Mucosa of descending colon (tissue), 3 donors: ENCODE results near the gene GRB7. TPM values are rescaled to one million over a fixed set of nuclear protein-coding genes. Genes with fewer than 3 reads are reported as not detected.

Experiments
- ATAC-seq: fragments of 200-7000 bp; cut with Tn5 transposase; one replicate; pipeline ENCODE4 v1.9.1; 2020; ENCODE audit warnings: mild to moderate bottlenecking, moderate library complexity
- DNase-seq, 3 donors: peaks; one replicate each; pipeline ENCODE4 v3.0.0-alpha.2; 2020
- H3K36me3 ChIP-seq: fragments of 200-600 bp; one replicate; pipeline ENCODE4 v1.8.0; 2021; ENCODE audit warnings: low read depth, mild to moderate bottlenecking
- H3K4me1 ChIP-seq: fragments of 200-600 bp; one replicate; pipeline ENCODE4 v1.8.0; 2021; ENCODE audit warnings: low read depth, mild to moderate bottlenecking
- H3K4me3 ChIP-seq: fragments of 200-600 bp; one replicate; pipeline ENCODE4 v1.8.0; 2021; ENCODE audit warnings: mild to moderate bottlenecking
- H3K9me3 ChIP-seq: fragments of 200-600 bp; one replicate; pipeline ENCODE4 v1.8.0; 2021; ENCODE audit warnings: mild to moderate bottlenecking
- intact Hi-C, 2 donors: fragments of 100-400 bp; cut with DNase I in 1 of 2; cut with micrococcal nuclease in 1 of 2; formaldehyde crosslinking; loops; one replicate each; pipeline versions ENCODE4 v1.11.0 to v1.11.1; 2022; cut with DNase I, micrococcal nuclease
- total RNA-seq, 3 donors: library from RNA; stranded (reverse); fragmentation: NEBNext Ultra II Directional in 2 of 3; extraction: Animal tissue kit (Norgen Biotek cat#: 25700) in 2 of 3; gene quantifications; one replicate each; pipeline versions ENCODE4 v1.2.1 to v1.2.4, GENCODE V29; 2021 to 2023
- TF ChIP-seq, protein P1 (sequence below): fragments of 200-600 bp; IDR thresholded peaks from one replicate; pipeline ENCODE4 v1.8.0; 2022; ENCODE audit warnings: antibody characterized with exemption, mild to moderate bottlenecking
- donor health status: DM: no; HTN: no; CAD: no; lungs with moderate emphysema.
- donor health status: DM: no; HTN: no; CAD: no.
- donor health status: DM: no; HTN: yes; CAD: no.

The GRB7 gene
- total RNA-seq, 3 donors from 2014 or later, result 13.6 to 49.0 (median 28.0) TPM

DNA sequence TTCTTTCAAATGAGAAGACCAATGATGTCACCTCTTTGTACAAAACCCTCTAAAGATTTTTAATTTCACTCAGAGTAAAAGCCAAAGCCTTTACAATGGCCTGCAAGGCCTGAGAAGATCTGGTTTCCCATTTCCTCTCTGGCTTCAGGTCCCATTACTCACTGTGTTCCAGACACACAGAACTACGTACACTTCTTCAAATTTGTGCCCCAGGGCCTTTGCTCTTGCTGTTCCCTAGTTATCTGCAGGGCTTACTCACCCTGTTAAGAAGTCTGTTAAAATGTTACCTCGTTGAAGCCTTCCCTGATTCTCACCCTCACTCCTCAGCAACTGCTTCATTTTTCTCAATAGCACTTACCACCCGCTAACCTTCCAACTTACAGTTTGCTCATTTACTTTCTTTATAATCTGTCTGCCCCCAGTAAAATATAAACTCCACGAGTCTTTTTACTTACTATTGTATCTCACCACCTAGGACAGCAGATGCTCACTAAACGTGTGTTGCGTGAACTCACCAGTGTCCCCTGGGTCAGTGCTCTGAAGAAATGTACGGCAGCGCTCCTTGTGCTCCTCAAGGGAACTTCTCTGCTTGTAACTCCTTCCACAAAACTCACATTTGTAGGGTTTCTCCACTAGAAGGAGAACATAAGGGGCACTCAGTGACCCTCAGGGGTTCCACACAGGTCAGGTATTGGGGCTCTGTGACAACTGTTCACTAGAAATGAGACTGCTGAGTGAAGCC lies 50.2 kb downstream of the GRB7 start:
- Histone ChIP-seq H3K4me3 (no peak overlapping the region), H3K36me3 (no peaks in the 10 kb centered on the region), H3K4me1 (no peaks in the 10 kb centered on the region), H3K9me3 (no peaks in the 10 kb centered on the region)
- intact Hi-C loops, result no loop called here
- TF ChIP-seq, protein P1, sequence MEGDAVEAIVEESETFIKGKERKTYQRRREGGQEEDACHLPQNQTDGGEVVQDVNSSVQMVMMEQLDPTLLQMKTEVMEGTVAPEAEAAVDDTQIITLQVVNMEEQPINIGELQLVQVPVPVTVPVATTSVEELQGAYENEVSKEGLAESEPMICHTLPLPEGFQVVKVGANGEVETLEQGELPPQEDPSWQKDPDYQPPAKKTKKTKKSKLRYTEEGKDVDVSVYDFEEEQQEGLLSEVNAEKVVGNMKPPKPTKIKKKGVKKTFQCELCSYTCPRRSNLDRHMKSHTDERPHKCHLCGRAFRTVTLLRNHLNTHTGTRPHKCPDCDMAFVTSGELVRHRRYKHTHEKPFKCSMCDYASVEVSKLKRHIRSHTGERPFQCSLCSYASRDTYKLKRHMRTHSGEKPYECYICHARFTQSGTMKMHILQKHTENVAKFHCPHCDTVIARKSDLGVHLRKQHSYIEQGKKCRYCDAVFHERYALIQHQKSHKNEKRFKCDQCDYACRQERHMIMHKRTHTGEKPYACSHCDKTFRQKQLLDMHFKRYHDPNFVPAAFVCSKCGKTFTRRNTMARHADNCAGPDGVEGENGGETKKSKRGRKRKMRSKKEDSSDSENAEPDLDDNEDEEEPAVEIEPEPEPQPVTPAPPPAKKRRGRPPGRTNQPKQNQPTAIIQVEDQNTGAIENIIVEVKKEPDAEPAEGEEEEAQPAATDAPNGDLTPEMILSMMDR, result no peak
- no peak for DNase-seq
- ATAC-seq, result no peak

DNA sequence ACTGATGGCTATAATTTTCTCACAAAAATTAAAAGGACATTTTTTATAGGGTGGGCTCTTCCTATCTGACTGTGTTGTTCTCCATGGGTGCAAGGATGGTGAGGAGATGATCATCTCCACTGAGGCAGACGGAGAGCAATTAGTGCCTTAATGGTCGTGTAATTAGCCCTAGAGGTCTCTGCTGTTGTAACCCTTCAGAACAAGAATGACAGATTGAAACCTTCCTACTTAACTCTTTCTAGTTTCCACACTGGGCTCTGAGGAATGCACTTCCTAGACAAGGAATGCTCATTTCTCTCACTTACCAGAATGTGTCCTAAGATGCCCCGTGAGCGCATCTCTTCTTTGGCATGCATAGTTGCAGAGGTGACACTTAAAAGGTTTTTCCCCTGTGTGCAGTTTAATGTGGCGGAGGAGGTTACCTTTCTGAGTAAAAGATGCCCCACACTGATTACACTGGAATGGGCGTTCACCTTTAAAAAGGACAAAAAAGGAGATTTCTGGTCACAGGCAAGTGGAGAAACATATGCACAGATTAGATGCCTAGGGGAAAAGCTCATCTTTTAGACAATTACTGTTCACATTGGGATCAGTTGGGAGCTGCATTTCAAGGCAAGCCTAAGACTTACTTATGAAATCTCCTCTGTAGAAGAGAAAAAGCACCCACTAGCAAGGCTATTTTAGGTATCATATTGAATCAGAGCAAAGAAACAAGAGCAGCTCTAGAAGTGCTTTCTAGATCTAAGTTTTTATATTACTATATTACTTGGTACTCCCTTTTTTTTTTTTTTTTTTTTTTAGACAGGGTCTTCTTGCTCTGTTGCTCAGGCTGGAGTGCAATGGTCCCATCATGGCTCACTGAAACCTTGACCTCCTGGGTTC lies 53.6 kb downstream of the GRB7 start:
- TF ChIP-seq, protein P1, result no peak
- H3K36me3 ChIP-seq, result no peaks in the 10 kb centered on the region
- no peak for DNase-seq
- H3K4me1 ChIP-seq, result no peaks in the 10 kb centered on the region
- no peaks in the 10 kb centered on the region for H3K9me3 ChIP-seq
- intact Hi-C loops, result no loop called here
- H3K4me3 ChIP-seq, result no peak overlapping the region
- no peak for ATAC-seq

DNA sequence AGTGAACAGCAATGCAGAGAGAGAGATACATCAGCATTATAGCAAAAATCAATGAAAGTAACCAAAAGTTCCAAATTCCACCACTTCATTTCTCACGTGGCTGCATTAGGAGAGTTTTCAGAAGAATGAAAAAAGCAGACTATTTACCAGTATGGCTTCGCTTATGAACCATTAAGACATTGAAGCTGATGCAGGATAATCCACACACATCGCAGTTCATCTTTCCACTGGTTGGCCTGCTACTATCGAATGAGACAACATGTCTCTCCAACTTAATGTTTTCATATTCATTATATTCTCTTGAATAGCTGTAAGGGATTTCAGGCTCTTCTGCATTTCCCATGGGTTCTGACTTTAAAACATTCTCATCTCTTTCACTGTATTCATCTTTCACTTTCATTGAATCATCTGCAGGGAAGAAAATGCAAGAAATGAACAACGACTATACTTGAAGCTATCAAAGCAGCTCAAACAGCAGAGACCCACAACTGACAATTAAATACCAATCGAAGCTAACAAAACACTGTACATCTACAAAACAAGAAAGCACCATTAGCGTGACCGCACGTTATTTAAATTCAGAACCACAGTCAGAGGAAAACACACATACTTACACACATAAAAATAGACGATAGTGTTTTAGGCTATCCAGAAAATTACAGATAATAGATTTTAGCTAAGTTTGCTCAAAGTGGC lies 54.9 kb downstream of the GRB7 start:
- intact Hi-C loops, result no loop called here
- TF ChIP-seq, protein P1, result no peak

DNA sequence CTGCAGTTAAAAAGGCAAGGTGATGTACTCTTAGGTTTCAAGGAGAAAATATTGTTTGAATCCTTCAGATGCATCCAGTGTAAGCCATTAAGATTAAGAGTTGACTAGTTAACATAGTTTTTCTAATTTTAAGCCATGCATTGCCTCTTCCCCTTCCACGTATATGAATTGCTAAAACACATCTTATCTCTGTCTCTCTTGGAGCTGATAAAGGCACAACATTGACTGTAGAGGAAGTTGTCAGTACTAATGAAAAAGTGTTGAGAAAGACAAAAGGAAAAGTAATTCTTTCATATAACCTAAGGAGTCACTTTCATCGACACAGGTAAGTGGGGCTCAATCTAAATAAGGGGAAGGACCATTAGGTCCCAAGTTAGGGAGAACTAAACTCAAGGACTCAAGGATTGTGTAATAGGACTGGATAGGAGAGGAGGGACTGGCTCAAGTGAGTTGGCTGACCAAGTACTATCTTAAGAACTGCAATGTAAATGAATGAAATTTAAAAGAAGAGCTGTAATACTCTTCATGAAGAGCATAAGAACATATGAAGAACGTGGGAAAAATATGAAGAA lies 55.6 kb downstream of the GRB7 start:
- TF ChIP-seq, protein P1, result no peak
- intact Hi-C loops, result no loop called here
- ATAC-seq, result peak; percentile 31
- Histone ChIP-seq H3K9me3 (no peaks in the 10 kb centered on the region), H3K4me3 (no peak overlapping the region), H3K4me1 (no peaks in the 10 kb centered on the region), H3K36me3 (no peaks in the 10 kb centered on the region)
- DNase-seq, result no peak

More for the DNA sequence above, 54.9 kb downstream of the GRB7 start:
- Histone ChIP-seq H3K4me1 (no peaks in the 10 kb centered on the region), H3K4me3 (no peak overlapping the region), H3K36me3 (no peaks in the 10 kb centered on the region), H3K9me3 (no peaks in the 10 kb centered on the region)
- ATAC-seq, result peak; percentile 24
- no peak for DNase-seq

DNA sequence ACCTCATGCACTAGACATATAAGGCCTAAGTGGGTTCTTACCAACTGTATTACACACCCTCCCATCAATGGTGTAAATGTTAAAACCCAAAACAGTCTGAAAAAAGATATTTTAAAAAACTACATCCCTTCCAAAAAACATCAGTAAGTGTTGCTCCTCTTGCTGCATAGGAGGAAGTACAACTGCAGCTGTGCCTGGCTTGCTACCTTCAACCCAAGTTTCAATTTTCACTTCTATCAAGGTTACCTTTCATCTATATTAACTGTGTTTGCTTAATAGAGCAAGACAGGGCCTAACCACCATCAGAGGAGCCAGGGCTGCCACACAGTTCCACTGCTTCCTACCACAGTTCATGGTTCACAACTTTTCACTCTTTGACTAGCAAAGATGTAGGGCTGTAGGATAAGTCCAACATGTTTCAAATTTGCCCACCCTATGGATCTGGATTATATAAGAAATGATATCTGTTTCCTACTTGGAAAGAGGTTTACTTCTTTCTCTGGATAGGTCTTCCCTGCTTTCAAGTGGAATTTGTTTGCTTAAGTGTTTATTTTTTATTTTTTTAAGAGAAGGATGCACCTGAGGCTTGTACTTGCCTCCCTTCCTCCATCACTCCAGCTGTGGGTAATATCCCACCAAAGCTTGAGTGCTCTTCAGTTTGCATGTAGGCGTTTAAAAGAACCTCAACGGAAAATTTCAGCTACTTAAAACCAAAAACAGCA lies 56.7 kb downstream of the GRB7 start:
- Histone ChIP-seq H3K9me3 (no peaks in the 10 kb centered on the region), H3K36me3 (no peaks in the 10 kb centered on the region), H3K4me3 (no peak overlapping the region), H3K4me1 (no peaks in the 10 kb centered on the region)
- peak; percentile 86 for ATAC-seq
- TF ChIP-seq, protein P1, result no peak
- peak in 1 of 3 donors; percentile 21 for DNase-seq
- intact Hi-C loops, result no loop called here
